Measurements from ENCODE around the gene OR10J4.

DNA sequence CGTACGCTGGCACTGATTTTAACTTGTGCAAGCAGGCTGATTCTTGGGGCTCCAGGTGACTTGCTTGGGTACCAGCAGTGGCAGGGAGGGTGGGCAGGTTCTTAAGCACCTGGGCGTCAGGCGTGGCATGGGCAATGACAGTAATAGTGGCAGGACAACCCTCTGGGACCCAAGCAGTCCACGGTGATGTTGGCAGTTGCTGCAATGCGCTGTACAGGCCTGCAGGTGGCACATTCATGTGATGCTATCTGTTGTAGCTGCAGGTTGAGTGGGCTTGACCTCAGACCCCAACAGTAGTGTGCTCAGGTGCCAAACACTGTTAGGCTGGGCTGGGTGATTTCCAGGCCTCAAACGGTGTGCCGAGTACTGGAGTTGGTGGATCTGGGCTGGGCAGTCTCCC lies 10.2 kb upstream of the OR10J4 start:
- TF ChIP-seq, protein P1, sequence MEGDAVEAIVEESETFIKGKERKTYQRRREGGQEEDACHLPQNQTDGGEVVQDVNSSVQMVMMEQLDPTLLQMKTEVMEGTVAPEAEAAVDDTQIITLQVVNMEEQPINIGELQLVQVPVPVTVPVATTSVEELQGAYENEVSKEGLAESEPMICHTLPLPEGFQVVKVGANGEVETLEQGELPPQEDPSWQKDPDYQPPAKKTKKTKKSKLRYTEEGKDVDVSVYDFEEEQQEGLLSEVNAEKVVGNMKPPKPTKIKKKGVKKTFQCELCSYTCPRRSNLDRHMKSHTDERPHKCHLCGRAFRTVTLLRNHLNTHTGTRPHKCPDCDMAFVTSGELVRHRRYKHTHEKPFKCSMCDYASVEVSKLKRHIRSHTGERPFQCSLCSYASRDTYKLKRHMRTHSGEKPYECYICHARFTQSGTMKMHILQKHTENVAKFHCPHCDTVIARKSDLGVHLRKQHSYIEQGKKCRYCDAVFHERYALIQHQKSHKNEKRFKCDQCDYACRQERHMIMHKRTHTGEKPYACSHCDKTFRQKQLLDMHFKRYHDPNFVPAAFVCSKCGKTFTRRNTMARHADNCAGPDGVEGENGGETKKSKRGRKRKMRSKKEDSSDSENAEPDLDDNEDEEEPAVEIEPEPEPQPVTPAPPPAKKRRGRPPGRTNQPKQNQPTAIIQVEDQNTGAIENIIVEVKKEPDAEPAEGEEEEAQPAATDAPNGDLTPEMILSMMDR (conservative IDR thresholded peaks at IDR 0.05; ENCODE audit: low read depth, low read length), result 0 out of 2 replicates have a peak, but pooled peaks have one; percentile 4
- TF ChIP-seq FOS (IDR thresholded peaks at IDR 0.05; ENCODE audit: low read depth, low read length) (no peak), POLR2A (IDR thresholded peaks at IDR 0.05; ENCODE audit: low read depth, low read length) (no peak), MAFK (IDR thresholded peaks at IDR 0.05; ENCODE audit: low read depth, low read length) (no peak), BHLHE40 (IDR thresholded peaks at IDR 0.05; ENCODE audit: low read depth, low read length) (no peak), RCOR1 (IDR thresholded peaks at IDR 0.05; ENCODE audit: insufficient replicate concordance, low read length) (no peak), SMC3 (IDR thresholded peaks at IDR 0.05; ENCODE audit: low read depth, low read length) (no peak), RAD21 (IDR thresholded peaks at IDR 0.05; ENCODE audit: low read length) (no peak), MXI1 (IDR thresholded peaks at IDR 0.05; ENCODE audit: borderline replicate concordance, low read depth, low read length) (no peak), MAZ (IDR thresholded peaks at IDR 0.05; ENCODE audit: borderline replicate concordance, low read depth, low read length) (no peak), RFX5 (IDR thresholded peaks at IDR 0.05; ENCODE audit: low read depth, low read length) (no peak)
- TF ChIP-seq, protein P2, sequence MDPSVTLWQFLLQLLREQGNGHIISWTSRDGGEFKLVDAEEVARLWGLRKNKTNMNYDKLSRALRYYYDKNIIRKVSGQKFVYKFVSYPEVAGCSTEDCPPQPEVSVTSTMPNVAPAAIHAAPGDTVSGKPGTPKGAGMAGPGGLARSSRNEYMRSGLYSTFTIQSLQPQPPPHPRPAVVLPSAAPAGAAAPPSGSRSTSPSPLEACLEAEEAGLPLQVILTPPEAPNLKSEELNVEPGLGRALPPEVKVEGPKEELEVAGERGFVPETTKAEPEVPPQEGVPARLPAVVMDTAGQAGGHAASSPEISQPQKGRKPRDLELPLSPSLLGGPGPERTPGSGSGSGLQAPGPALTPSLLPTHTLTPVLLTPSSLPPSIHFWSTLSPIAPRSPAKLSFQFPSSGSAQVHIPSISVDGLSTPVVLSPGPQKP (IDR thresholded peaks at IDR 0.05; ENCODE audit: borderline replicate concordance, low read depth, low read length), result no peak
- TF ChIP-seq, protein P3, sequence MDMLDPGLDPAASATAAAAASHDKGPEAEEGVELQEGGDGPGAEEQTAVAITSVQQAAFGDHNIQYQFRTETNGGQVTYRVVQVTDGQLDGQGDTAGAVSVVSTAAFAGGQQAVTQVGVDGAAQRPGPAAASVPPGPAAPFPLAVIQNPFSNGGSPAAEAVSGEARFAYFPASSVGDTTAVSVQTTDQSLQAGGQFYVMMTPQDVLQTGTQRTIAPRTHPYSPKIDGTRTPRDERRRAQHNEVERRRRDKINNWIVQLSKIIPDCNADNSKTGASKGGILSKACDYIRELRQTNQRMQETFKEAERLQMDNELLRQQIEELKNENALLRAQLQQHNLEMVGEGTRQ (IDR thresholded peaks at IDR 0.05; ENCODE audit: low read depth, low read length), result no peak
